ENCODE measurements around the gene GPR142.

GPR142 gene

GRCh38 chr17:74383141-74383540 lies 15.8 kb downstream of the GPR142 start:
- DNase-seq (ENCODE audit: low read depth): no peak
- TF ChIP-seq CTCF (IDR thresholded peaks at IDR 0.05; ENCODE audit: low read depth, low read length, missing control alignments): no peak
- no peak overlapping the region for H3K4me3 ChIP-seq (ENCODE audit: low read depth, low read length)

- no peak for DNase-seq (ENCODE audit: low read depth)
- TF ChIP-seq CTCF (IDR thresholded peaks at IDR 0.05; ENCODE audit: low read depth, low read length, missing control alignments): no peak
- H3K4me3 ChIP-seq (ENCODE audit: low read depth, low read length): no peak overlapping the region
Observed at GRCh38 chr17:74385201-74385600, 17.9 kb downstream of the GPR142 start.

GRCh38 chr17:74386386-74386785 lies 19.1 kb downstream of the GPR142 start:
- no peak for DNase-seq (ENCODE audit: low read depth)
- H3K4me3 ChIP-seq (ENCODE audit: low read depth, low read length): no peak overlapping the region
- no peak for TF ChIP-seq CTCF (IDR thresholded peaks at IDR 0.05; ENCODE audit: low read depth, low read length, missing control alignments)

DNA sequence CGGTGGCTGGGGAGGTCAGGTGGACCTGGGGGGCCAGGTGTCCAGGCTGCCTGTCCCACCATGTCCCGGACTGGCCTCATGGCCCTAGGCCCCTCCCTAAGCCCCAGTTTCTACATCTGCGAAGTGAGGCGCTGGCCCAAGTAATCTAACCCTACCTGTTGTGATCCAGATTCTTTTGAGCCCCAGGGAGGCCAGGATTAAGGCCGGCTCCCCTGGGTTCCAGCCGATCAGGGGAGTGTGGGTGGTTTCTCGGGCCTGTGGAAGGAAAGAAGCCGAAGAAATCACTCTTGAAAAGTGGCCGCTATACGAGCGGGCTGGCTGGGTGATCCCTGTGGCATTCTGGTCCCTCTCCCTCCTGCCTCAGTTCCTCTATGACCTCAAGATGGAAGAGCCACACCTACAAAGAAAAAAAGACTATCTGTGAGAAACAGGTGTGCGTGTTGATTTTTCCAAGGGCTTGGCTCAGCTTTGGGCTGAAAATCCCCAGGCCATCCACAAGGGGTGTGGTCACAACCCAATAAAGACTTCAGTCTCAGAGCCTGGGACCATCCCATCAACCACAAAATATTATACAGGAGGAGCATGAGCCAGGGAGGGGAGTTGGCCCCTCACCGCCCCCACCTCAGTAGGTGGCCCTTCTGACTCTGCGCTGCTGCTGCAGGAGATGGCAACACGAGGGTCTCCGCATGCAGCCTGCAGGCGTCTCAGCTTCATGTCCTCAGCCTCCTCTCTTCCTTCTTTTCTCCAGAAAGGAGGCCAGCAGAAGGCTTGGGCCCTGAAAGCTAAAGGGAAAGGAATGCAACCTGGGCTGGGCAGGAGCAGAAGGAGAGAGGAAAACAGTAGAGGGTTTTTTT lies 20.3 kb downstream of the GPR142 start:
- TF ChIP-seq CTCF (IDR thresholded peaks at IDR 0.05; ENCODE audit: low read depth, low read length, missing control alignments): no peak
- H3K4me3 ChIP-seq (ENCODE audit: low read depth, low read length): no peak overlapping the region
- no peak for DNase-seq (ENCODE audit: low read depth)

DNA sequence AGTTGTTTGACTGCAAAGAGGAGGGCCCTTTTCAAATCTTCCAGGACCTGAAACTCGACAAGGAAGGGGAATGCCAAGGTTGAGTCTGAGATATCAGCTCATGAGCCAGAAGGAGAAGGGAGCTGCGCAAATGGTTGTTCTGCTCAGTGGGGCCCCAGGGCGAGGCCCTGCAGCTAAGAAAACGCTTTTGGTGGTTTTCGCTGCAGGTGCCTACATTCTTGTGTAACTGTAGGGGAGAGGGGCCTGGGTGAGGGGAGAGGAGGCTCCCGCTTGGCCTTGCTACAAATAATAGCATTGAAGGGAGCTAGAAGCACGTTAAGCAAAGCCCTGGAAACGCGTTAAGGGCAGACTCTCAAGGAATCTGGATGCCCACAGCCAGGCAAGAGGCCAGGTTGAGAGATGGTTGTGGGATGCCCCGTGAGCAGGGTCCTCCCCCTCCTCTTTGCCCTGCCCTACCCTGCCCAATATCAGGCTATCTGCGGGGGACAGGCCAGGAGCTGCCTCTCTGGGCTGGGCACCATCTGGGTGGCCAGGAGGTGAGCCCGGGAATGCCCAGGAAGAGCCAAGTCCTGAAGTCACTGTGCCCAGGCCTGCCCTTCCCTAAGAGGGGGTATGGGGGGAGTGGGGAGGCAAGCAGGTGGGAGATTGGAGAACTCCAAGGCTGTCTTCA lies 21.9 kb downstream of the GPR142 start:
- no peak for TF ChIP-seq CTCF (IDR thresholded peaks at IDR 0.05; ENCODE audit: low read depth, low read length, missing control alignments)
- no peak for DNase-seq (ENCODE audit: low read depth)
- no peak overlapping the region for H3K4me3 ChIP-seq (ENCODE audit: low read depth, low read length)

- no peak for DNase-seq (ENCODE audit: low read depth)
Observed at GRCh38 chr17:74389937-74390679, 22.8 kb downstream of the GPR142 start.

More at GRCh38 chr17:74389937-74390679, 22.8 kb downstream of the GPR142 start:
- no peak overlapping the region for H3K4me3 ChIP-seq (ENCODE audit: low read depth, low read length)
- no peak for TF ChIP-seq CTCF (IDR thresholded peaks at IDR 0.05; ENCODE audit: low read depth, low read length, missing control alignments)

Data from GM12864 (cell line).